Amniotic epithelial cell (primary cell): ENCODE results near the gene COMT.

ENCODE experiments used
- DNase-seq: peaks from one replicate; pipeline ENCODE4 v3.0.0-alpha.2; 2010; ENCODE audit warnings: low read depth

COMT gene

DNA sequence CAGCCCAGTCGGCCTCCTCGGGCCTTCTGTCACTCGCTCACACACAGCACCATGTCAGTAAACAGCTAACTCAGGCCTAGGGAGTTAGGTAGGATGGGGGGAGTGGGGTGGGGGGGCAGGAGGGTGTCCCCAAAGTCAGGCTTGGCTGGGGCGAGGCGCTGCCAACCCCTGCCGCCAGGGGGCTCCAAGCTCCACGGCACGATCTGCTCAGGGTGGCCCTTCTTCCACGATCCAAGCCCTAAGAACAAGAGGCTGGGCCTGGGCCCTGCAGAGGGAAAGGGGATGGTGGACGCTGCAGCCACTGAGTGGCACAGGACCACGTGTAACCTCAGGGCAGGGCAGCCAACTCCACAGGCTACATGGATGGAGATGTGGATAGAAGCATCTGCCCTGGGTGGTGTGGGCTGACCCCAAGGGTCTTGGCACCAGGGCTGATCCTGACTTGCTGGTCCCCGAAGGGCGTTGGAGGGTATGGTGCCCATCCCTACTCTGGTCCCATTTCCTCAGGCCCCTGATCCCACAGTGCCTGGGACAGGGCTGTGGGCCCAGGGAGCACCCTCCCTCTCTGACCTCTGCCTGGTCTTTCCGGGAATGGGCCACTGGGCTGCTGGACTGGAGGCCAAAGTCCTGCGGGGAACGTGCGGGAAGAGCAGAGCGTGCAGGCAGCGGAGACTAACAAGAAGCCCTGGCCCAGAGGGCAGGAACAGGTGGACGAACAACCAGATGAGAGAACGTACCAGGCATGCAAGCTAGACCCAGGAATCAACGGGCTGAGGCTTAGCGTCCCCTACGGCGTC is 29.1 kb downstream of the COMT start:
- peak; percentile 42 for DNase-seq

DNA sequence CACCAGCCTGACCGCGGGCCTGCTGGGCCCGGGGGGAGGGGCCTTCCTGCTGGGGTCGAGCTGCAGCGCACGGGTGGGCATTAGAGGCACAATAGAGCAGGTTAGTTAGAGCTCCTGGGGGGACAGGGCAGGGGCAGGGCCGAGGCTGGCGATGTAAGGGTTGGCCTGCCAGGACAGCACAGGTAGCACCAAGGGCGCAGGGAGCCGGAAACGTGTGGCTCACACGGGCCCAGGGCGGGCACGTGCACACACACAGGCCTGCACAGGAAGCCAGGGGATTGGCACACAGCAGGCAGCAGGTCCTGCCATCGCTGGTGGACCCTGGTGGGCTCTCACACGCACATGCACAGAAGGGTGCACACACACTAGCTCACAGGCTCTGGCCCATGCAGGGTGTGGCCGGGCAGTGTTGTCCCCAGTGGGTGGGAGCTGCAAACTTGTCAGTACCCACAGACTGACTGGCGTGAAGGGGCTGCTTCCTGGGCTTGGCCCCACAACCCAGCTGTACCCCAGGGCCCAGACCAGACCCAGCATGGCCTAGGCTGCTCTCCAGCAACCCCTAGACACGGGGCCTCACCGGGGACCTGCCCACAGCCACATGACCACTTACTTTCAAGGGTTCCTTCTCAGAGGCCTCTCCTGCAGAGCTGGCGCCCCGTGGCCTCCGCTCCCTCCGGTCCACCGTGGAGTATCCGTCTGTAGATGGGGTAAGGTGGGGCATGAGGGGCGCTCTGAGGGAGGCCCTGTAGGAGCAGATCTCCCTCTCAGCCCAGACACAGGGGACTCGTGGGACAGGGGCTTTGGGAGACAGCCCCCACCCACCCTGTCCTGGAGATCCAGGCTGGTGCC is 29.9 kb downstream of the COMT start:
- DNase-seq = no peak

DNA sequence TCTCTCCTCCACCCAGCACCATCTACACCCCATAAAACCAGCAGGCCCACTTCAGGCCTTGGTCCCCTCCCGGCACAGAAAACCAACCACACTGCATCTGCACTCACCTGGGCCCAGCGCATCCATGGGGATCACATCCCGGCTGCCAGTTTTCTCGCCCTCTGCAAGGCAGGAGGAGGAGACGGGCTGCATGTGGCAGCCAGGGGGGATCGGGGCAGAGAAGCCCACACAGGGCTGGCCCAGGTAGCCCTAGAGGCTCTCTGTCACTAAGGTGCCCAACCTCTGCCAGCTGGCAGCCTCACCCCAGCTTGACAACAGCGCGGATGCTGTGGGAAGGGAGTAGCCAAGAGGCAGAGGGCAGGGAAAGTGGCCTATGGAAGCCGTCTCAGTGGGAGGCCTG is 30.7 kb downstream of the COMT start:
- DNase-seq = no peak

DNA sequence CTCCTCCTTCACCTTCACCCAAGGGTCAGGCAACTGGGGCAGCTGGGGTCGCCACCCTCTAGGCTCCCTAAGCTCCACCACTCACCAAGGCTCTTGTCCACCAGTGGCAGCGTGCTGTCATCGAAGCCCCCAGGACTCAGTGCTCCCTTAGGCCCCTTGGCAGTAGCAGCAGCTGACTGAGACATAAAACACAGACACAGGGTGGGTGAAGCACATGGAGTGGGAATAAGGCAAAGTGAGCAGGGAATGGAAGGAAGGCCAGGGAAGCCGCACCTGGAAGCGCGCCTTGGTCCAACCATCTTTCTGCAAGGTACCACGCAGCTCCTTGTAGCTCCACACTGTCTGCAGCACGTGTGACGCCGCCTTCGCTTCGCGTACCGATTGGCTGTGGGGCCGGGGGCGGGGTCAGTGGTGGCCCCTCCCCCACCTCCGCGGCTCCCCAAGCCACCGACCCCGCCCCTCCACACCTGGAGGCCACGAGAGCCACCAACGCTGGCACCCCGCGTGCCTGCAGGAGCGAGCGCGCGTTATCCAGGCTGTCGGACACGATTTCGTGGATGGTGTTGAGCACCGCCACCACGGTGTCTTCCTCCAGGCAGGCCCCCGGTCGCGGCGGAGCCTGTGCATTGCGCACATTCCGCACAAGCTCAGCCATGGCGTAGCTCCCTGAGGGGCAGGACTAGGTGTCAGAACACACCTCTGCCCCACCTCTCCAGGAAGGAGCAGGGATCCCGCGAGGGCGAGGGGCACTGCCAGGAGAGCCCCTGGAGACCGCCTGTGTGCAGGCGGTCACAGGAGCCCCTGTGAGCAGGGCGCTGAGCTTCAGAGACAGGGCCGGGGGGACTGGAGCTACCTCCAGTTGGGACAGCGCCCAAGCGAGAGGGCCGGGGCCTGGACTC is 31.3 kb downstream of the COMT start:
- DNase-seq = no peak

DNA sequence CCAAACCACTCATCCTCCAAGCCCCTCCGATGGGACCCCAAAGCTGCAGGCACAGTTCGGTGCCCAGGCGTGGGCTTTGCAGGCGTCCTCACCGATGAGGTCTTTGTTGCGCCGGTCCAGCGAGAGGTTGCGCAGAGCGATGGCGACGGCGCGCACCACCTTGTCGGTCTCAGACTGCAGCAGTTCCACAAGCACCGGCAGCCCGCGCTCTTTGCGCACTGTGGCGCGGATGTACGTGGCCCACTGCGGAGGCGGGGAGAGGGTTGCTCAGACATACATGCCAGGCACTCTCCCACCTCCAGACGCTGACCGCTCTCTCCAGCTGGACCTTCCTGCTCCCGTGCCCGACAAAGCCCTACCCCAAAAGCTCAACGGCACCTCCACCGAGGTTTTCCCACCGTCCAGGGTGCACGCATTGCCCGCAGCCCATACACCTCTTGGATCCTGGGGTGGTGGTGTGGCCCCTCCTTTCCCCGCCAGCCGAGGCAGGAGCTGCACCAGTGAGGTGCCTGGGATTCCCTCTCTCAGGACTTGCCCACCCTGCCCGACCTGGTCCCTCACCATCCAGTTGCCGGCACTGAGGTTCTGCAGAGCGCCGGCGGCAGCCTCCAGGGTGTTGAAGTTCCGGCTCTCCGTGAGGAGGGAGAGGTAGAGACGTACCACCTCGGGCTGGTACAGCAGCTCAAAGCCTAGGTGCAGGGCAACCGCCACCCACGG is 32.1 kb downstream of the COMT start:
- DNase-seq = no peak

DNA sequence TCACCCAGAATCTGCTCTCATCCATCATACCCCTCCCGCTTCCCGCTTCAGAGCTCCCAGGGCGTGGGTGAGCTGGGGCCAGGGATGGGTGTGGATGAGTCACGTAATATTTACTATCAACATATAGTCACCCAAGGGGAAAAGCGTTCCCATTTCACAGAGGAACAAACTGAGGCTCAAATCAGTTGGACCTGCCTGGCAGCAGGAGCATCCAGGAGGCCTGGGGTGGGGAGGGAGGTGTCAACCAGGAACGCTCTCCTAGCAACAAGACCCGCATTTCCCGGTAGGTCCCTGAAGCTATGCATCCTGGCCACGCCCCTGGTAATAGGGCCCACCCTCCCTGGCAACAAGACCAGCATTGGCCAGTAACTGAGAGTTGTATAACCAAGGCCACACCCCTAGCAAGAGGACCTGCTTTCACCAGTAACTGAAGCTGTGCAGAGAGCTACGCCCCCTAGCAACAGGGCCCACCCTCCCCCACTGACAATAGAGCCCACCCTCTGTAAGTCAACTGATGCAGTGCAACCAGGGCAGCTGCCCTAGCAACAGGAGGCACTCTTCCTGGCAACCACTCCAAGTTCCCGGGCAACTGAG is 32.8 kb downstream of the COMT start:
- DNase-seq = peak; percentile 72

DNA sequence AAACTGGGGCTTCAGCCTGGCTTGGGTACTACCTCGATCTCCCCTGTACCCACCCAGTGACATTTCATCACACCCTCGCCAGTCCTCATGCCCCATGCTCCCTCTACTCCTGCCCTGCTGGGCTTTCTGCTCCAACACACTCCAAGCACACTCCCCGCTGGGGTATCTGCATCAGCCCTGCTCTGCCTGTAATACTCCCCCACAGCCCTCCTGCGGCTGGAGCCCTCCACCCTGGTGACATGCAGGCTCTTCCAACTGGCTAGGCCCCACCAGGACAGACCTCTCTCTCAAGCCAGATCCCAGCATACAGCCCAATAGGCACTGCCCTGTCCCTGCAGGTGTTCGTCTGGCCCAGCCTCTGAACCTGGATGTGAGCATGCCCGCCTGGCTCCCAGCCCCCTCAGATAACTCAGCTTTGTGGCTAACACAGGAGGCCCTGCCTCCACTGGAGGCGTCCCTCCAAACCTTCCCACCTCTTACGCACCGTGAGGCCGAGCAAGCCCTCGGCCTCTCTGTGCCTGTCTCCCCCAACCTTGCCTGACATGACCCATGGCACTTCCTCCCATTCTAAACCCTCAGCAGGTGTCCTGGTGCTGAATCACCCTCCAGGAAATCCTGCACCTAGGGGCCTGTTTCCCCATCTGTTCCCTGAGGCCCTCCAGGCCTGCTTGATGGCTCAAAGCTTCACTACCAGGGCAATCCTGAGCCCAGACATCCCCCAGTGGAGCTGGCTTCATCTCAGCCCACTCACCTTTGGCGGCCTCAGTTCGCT is 33.5 kb downstream of the COMT start:
- DNase-seq = no peak

DNA sequence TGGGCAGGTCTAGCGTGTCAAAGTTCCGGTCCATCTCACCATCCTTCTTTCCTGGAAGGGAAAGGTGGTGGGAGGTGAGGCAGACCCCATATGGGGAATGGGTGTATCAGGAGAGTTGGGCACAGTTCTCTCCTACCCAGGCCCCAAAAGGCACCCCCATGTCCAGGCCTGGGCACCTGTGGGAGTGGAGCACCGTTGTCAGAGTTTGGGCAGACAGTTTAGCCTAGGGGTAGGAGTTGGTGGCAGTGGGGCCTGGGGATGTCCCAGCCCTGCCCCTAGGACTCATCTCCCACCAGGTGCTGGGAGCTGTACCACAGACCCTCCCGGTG is 34.1 kb downstream of the COMT start:
- DNase-seq = no peak

DNA sequence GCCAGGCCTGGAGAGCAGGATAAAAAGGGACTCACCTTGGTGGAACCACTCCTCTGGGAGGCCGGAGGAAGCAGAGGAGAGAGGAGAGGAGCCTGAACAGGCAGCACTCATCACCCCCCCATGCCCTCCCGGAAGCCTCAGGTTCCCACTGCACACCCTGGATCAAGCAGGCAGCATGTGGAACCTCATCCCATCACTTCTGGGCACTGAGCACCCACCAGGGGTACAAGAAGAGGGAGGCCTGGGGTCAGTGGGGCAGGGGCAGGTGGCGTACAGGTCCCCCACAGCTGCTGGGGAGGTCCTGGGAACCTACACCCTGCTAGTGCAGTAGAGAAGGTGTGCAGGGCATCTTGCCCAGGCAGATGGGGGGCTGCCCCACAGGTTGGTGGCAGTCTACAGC is 35.1 kb downstream of the COMT start:
- DNase-seq = no peak

DNA sequence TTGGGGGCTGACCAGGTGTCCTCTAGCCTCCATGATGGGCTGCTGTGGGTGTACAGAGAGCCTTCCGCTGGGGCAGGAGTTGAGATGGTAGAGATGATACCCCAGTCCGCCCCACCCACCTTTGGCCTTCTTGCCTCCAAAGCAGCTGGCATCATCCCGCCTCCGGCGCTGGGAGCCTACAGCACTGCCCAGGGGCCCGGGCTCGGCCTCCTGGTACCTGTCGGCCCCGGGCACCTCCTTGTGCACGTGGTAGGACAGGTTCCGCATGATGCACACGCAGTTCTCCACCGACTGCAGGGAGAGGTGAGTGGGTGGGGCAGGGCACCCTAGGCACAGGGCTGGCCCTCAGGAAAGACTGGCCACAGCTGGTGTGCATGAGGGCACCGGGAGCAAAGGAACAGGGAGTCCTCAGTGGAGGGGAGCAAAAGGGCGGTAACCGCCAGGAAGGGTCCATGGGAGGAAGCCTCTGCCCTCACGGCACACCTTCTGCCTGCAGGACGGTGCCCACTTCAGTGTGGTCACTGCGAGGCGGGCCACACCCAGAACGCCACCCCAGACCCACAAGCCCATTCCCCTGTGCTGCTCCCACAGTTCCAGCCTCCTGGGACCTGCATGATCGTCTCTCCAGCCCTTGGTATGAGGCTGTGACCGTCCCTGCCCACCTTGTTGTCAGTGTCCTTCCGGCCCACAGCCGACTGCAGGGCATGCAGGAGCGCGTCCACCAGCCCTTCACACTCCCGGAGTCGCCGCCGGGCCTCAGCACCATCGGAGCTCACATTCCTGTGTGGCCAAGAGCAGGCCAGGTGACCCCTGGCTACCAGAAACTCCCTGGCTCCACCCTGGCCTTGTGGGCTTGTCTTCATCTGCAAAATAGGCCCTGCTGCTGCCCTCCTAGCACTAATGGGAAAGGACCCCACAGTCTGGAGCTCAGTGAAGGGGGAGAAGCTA is 36.0 kb downstream of the COMT start:
- DNase-seq = no peak

DNA sequence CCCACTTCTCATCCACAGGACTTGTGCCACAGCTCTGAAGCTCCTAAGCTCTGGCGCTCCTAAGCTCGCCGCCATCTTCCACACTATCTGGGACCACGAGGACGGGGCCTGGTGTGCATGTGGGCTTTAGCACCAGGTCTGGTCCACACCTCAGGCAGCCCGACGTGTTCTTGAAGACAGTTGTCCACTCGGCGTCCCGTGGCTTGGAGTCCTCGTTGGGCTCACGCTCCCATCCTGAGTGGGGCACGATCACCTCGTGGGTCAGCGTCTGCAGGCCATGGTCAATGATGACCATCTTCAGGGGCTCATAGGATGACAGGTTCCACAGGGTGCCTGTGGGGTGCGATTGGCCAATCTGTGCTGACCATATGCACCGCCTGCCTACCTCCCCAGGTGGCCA is 37.2 kb downstream of the COMT start:
- DNase-seq = no peak

DNA sequence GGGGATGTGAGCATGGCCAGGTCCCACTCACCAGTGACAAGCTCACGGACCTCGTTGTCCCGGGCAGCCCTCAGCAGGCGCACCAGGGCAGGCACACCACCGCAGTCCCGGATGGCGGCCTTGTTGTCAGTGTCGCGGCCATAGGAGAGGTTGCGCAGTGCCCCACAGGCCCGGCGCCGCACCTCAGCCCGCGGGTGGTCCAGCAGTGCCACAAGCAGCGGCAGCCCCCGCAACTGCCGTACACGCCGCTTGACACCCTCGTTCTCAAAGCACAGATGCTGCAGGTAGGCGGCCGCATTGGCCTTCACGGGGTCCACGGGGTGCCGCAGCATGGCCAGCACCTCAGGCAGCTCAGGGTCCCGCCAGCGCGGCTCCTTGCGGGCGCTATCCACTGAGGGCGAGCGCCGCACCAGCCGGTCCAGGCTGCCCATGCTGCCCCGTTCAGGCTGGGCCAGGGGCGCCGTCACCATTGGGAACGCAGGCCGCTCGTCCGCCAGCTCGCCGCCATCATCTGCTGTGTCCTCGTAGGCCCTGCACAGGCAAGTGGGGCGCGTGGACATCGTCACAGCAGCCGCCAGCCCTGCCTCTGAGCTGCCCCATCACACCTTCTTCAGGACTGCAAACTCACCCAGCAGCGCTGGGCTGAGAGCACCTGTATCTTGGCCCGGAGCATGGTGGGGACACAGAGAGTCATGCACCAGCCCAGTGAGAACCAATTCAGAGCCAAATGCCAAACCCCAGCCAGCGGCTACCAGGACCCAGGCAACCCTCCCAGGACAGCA is 38.3 kb downstream of the COMT start:
- no peak for DNase-seq

DNA sequence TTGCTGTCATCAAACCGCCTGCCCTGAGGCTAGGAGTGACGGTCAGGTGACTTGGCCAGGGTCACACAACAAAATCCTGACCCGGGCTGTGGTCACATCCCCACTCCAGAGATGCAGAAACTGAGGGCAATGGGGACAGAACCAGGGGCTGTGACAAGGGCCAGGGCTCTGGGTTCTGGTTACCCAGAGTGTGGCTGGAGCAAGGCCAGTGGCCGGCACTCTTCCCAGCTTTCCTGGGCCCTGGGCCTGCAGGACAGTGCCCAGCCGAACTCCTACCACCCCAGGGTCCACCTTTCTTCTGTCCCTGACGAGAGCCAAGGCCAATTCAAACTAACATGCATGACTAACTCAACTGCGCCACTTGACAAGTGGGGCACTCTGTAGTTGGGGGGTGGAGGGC is 39.2 kb downstream of the COMT start:
- DNase-seq = no peak

DNA sequence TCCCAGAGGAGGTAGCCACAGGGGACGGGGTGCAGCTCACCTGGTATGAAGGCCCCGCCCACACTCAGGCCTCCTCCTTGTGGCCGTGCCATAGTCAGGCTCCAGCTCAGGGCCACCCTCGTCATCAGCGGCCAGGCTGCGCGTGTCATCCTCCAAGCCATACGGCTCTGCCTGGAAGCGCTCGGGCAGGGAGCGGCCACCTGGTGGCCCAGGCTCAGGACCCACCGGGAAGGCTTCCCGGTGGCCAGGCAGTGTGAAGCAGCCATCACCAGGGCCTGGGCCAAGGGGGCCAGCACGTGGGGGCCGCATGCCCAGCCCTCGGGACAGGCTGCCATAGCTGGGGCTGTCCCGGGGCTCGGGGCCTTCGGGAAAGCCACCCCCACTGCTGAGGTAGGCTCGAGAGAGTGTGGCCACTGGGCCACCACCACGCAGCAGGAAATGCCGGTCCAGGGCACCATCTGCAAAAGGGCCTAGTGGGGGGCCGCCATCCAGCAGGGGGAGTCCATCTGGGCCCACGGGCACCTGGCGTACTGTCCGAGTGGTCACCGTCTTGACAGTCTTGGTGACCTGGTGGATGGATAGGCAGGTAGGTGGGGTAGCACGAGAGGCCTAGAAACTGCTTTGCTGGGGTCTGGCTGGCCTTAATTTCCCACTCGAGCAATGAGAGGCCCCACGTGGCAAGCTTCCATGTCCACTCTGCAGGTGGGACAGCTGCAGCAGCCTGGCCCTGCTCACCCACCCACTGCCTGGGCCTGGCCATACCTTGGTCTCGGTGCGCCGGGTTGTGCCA is 39.8 kb downstream of the COMT start:
- no peak for DNase-seq

DNA sequence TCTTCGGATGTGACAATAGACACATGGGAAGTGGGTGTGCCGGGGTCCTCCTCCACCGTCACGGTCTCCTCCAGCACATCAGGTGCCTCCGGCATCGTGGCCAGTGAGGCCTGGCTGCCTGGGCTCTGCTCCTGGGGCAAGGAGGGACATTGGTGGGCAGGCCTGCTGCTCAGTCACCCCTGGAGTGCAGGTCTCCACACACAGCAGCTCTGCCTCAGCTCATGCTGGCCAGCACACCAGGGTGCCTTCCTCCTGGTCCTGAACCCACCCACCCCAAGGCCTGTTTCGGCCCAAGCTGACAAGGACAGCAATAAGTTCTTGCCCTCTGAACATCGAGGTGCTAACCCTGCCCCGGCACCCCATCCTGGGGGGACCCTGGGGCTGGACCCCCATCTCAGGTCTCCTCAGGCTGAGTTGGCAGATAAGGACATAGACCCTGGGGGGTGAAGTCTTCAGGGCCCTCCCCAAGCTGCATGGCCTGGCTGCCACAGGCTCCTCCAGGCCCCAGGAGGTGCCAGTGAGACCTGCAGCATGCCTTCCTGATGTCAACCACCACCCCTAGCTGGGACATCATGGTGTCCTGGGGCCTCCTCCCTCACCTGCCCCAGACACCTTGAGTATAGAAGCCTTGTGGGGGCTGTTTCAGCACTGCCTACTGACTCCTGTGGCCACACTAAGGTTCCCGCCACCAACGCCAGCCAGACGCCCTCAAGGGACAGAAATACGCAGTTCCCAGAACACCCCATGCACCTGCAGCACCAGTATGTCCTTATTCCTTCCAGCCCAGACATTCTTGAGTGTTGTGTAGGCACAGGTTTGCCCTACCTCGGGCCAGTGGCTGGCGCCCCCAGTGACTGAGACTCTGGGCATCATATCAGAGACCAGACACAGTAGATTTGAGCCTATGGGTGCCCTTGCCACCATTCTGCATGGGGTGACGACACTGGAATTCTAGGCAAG is 40.7 kb downstream of the COMT start:
- no peak for DNase-seq

DNA sequence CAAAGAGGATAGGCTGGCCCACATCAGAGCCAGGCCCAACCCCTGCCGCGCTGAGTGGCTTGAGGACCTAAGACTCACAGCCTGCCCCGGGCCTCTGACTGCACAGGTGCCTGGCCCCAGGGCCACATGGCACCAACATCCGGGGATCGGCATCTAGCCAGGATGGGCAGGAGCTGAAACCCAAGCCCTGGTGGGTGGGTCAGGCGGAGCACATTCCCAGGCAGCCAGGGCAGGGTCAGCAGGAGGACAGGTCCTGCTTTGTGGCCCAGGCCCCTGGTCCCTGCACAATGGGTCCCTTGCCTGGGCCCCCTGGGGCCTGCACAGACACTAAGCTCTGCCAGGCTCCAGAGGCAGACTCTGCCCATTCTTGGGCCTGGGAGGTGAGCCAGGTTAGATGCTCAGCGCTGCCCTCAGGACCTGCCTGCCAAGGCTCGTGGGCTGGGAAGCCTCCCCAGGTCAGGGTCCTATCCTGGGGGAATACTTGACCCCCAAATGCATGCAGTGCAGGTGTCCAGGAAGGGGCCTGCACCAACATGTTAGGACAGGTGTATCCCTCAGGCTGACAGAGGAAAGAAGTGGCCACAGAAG is 41.5 kb downstream of the COMT start:
- no peak for DNase-seq
